HAP-1 (cell line): Measurements from ENCODE around the gene CBFA2T3.
"Not testable (repeated sequence)": the region's sequence is repeated elsewhere in the genome, so short reads cannot be mapped to it uniquely, and the experiment has no call there.

ENCODE experiments used
- DNase-seq, 2 experiments: peaks; one replicate each; pipeline ENCODE4 v3.0.0-alpha.2; 2016 to 2020; ENCODE audit warnings: low spot score in 2 of 2
- H3K27me3 ChIP-seq: fragments of 250-450 bp; sonication (Bioruptor Pico); 2 replicates; pipeline ENCODE4 v1.5.1; 2020; ENCODE audit warnings: low read depth, mild to moderate bottlenecking, moderate library complexity
- H3K36me3 ChIP-seq: fragments of 250-450 bp; sonication (Bioruptor Pico); replicated peaks from 2 replicates; pipeline ENCODE4 v1.5.1; 2020; ENCODE audit warnings: mild to moderate bottlenecking
- H3K4me1 ChIP-seq: fragments of 250-450 bp; sonication (Bioruptor Pico); 2 replicates; pipeline ENCODE4 v1.5.1; 2020; ENCODE audit warnings: mild to moderate bottlenecking
- H3K4me3 ChIP-seq: fragments of 250-450 bp; sonication (Bioruptor Pico); 2 replicates; pipeline ENCODE4 v1.5.1; 2020; ENCODE audit warnings: mild to moderate bottlenecking, moderate library complexity
- H3K9me3 ChIP-seq: fragments of 250-450 bp; sonication (Bioruptor Pico); 2 replicates; pipeline ENCODE4 v1.5.1; 2020; ENCODE audit warnings: mild to moderate bottlenecking, moderate library complexity
- in situ Hi-C: fragments of 300-500 bp; cut with MboI; formaldehyde crosslinking; loops from 3 replicates; pipeline ENCODE4 v1.14.3; 2020; ENCODE audit warnings: low sequenced_read_pairs, inconsistent platforms, mixed read lengths

Gene CBFA2T3

DNA sequence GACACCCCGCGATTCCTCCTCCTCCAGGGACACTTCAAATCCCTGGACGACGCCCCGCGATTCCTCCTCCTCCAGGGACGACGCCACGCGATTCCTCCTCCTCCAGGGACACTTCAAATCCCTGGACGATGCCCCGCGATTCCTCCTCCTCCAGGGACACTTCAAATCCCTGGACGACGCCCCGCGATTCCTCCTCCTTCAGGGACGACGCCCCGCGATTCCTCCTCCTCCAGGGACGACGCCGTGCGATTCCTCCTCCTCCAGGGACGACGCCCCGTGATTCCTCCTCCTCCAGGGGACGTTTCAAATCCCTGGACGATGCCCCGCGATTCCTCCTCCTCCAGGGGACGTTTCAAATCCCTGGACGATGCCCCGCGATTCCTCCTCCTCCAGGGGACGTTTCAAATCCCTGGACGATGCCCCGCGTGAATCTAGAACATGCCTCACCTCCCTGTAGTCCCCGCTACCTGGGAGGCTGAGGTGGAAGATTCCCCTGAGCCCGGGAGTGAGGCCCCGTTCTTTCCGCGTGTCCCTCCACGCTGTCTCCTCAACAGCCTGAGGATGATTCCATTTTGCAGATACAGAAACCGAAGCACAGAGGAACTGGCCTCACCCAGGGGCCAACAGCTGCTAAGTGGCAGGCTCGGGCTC lies 87.2 kb downstream of the CBFA2T3 start:
- H3K27me3 ChIP-seq, H3K9me3 ChIP-seq, H3K4me1 ChIP-seq, in situ Hi-C loops, DNase-seq, H3K4me3 ChIP-seq, H3K36me3 ChIP-seq: not testable (repeated sequence)

DNA sequence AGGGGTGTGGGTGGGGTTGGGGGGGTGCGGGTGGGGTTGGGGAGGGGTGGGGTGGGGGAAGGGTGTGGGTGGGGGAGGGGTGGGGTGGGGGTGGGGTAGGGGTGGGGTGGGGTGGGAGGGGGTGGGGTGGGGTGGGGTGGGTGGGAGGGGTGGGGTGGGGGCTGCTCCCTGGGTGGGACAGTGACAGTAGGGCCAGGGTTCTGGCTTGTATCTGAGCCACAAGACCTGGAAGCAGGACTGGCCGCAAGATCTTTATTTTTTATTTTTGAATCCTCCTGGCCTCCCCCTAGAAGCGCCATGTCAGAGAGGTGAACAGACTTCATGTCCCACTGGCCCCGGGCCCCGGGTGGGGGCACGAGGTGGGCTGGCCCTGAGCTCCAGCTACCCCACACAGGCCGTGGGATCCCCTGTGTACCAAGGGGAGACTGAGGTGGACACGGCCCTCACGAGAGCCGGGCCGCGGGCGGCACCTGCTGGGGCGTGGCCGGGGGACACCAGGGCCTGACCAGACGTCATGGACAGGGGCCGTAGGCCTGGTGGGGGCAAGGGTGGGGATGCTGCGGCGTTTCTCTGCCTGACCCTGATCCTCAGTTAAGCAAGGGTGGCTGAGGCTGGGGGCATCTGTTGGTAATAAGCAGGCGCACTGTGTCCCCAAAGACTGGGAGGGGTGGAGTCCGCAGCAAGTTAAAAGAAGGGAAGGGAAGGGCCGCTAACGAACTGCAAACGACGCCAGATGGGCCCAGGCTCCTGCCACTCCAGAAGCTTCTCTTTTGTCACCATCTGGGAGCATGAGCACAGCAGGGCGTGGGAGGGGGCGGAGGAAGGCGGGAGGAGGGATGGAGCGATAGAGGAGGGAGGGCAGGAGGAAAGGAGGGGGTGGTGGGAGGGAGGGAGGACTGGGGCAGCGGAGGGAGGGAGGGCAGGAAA lies 88.3 kb downstream of the CBFA2T3 start:
- Histone ChIP-seq H3K4me3 (no peak overlapping the region), H3K4me1 (no peaks in the 10 kb centered on the region), H3K9me3 (no peaks in the 10 kb centered on the region), H3K27me3 (no peaks in the 10 kb centered on the region), H3K36me3 (no peaks in the 10 kb centered on the region)
- in situ Hi-C loops: no loop called here
- DNase-seq: no peak

DNA sequence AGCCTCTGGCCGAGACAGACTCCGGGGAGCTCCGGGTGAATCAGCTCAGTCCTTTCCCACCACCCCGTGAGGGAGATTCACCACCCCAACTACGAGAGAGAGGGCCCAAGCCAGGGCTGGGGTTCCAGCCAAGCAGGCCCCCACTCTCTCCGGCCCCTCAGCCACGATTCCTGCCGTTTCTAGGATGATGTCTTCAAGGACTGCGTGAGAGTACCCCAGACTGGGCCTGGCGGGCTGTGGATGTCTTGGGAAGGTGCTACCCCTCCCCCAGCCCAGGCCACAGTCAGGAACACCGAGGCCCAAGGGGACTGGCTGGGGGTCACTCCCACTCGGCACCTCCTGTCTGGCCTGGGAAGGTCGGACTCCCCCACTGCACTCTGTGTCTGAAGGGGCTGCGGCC lies 89.0 kb downstream of the CBFA2T3 start:
- in situ Hi-C loops: no loop called here

DNA sequence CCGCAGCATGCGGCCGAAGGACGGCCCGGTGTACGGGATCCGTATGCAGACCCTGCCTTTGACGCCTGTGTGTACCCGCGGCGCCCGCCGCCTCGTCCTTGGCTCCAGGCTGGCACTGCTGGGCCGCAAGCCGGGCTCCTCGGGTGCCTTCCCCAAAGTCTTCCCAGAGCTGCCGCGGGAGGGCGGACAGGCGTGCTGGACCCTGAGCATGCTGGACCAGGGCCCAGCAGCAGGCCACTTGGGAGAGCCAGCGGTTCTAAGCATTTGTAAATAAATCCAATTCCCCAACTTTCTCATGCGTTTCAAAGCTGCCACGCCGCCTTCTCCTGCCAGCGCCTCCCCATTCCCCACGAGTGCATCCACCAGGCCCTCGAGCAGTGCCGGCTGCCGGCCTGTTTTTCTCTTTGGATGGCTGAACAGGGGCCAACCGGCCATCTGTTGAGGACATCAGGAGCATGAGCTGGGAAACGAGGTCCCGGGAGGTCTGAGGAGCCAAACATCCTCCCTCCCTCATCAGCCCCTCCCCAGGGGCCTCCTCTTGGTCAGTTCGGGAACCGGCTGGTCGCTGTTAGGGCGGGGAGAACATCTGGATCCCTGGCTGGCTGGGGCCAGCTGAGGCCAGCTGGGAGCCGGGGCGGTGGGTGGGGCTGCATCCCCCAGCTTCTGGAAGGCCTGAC lies 90.0 kb downstream of the CBFA2T3 start:
- in situ Hi-C loops: no loop called here
- H3K27me3 ChIP-seq: no peaks in the 10 kb centered on the region
- H3K36me3 ChIP-seq: no peaks in the 10 kb centered on the region
- H3K4me3 ChIP-seq: no peak overlapping the region
- no peak for DNase-seq
- no peaks in the 10 kb centered on the region for H3K9me3 ChIP-seq
- no peaks in the 10 kb centered on the region for H3K4me1 ChIP-seq

More for the DNA sequence above, 89.0 kb downstream of the CBFA2T3 start:
- Histone ChIP-seq H3K27me3 (no peaks in the 10 kb centered on the region), H3K4me3 (no peak overlapping the region), H3K36me3 (no peaks in the 10 kb centered on the region), H3K4me1 (no peaks in the 10 kb centered on the region), H3K9me3 (no peaks in the 10 kb centered on the region)
- no peak for DNase-seq

- no peaks in the 10 kb centered on the region for H3K9me3 ChIP-seq
- DNase-seq: no peak
- no peak overlapping the region for H3K4me3 ChIP-seq
- H3K27me3 ChIP-seq: no peaks in the 10 kb centered on the region
- no peaks in the 10 kb centered on the region for H3K4me1 ChIP-seq
- H3K36me3 ChIP-seq: no peaks in the 10 kb centered on the region
- in situ Hi-C loops: no loop called here
Measured at GRCh38 chr16:88886420-88886844, 90.6 kb downstream of the CBFA2T3 start.

DNA sequence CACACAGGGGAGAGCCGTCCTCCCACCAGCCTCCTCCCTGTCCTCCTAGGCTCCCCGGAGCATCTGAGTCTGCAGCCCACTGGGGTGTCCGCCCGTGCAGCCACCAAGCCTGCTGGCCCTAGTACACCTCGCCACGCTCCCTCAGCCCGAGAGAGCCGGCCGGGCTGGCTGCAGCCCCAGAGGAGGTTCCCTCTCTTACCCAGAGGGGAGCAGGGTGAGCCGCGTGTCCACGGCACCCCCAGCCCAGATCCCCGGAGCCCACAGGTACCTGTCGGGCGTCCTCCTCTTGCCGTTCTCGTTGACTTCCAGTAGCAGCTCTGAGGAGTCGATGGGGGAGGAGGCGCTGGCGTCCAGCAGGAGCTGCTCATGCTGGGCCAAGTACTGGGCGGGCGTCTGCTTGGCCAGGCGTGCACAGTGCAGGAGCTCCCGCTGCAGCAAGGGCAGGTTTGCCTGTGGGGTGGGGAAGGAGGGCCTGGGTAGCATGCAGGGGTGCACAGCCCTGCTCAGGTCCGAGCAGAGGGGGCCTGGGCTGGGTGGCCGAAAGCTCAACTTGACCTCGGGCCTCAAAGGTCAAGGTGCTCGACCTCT lies 91.2 kb downstream of the CBFA2T3 start:
- Histone ChIP-seq H3K9me3 (no peaks in the 10 kb centered on the region), H3K4me1 (no peaks in the 10 kb centered on the region), H3K27me3 (no peaks in the 10 kb centered on the region), H3K36me3 (no peaks in the 10 kb centered on the region), H3K4me3 (no peak overlapping the region)
- in situ Hi-C loops: no loop called here
- DNase-seq: no peak

DNA sequence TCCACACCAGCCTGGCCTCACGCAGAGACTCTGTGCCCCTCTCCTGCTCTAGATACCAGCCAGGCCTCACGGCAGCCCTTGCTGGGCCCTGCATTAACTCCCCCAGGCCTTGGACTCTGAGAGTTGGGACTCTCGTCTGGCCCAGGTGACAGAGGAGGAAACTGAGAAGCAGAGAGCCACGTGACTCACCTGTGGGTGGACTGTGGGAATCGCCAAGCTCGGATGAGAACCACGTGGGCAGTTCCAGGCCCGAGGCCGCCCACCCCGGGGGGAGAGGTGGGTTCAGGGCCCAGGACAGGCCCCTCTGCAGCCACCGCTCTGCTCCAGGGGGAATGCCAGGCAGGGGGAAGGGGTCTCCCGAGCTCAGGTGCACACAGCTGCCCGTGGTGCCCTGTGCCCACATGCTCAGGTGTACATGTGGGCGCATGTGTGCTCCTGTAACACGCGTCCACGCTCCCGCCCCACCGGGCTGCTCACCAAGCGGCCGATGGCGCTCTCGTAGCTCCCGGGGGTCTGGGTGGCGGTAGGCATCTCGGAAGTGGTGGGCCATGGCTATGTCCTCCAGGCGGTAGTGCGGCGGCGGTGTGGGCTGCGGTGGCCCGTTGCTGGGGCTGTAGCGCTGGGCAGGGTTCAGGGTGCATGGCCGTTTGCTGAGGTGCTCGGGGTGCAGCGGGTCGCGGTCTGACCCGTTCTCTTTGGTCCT lies 92.3 kb downstream of the CBFA2T3 start:
- no peaks in the 10 kb centered on the region for H3K4me1 ChIP-seq
- H3K27me3 ChIP-seq: no peaks in the 10 kb centered on the region
- no peak overlapping the region for H3K4me3 ChIP-seq
- no peaks in the 10 kb centered on the region for H3K9me3 ChIP-seq
- no peak for DNase-seq
- in situ Hi-C loops: no loop called here
- no peaks in the 10 kb centered on the region for H3K36me3 ChIP-seq

- H3K4me1 ChIP-seq: no peaks in the 10 kb centered on the region
- no peak overlapping the region for H3K4me3 ChIP-seq
- no peaks in the 10 kb centered on the region for H3K9me3 ChIP-seq
- DNase-seq: no peak
- in situ Hi-C loops: no loop called here
- H3K27me3 ChIP-seq: no peaks in the 10 kb centered on the region
- no peaks in the 10 kb centered on the region for H3K36me3 ChIP-seq
Measured at GRCh38 chr16:88883946-88884345, 93.1 kb downstream of the CBFA2T3 start.

- Histone ChIP-seq H3K36me3 (no peaks in the 10 kb centered on the region), H3K4me1 (no peaks in the 10 kb centered on the region), H3K27me3 (no peaks in the 10 kb centered on the region), H3K9me3 (no peaks in the 10 kb centered on the region), H3K4me3 (no peak overlapping the region)
- in situ Hi-C loops: no loop called here
- DNase-seq: no peak
Measured at GRCh38 chr16:88883117-88883895, 93.7 kb downstream of the CBFA2T3 start.

DNA sequence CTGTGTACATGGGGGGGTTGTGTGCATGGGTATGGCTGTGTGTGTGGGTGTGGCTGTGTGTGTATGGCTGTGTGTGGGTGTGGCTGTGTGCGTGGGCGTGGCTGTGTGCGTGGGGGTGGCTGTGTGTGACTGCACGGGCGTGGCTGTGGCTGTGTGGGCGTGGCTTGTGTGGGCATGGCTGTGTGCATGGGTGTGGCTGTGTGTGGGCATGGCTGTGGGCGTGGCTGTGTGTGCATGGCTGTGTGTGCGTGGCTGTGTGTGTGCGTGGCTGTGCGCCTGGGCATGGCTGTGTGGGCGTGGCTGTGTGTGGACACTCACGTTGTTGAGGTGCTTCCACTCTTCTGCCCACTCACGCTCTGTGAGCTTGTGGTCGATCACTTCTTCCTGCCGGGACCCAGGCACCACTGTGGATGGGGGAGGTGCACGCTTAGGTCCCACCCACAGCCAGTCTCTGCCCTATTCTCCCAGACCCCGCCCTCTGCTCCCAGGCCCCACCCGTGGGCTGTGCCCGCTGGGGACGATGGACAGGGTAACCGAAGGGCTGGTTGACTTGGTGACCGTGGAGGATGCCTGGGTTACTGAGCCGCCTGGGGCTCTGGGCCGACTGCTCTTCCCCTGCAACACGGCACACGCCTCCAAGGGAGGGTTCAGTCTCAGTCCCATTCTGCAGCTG lies 94.5 kb downstream of the CBFA2T3 start:
- peak in 1 of 2 experiments; percentile 29 for DNase-seq
- no peaks in the 10 kb centered on the region for H3K36me3 ChIP-seq
- in situ Hi-C loops: no loop called here
- no peaks in the 10 kb centered on the region for H3K27me3 ChIP-seq
- no peak overlapping the region for H3K4me3 ChIP-seq
- no peaks in the 10 kb centered on the region for H3K9me3 ChIP-seq
- H3K4me1 ChIP-seq: no peaks in the 10 kb centered on the region

DNA sequence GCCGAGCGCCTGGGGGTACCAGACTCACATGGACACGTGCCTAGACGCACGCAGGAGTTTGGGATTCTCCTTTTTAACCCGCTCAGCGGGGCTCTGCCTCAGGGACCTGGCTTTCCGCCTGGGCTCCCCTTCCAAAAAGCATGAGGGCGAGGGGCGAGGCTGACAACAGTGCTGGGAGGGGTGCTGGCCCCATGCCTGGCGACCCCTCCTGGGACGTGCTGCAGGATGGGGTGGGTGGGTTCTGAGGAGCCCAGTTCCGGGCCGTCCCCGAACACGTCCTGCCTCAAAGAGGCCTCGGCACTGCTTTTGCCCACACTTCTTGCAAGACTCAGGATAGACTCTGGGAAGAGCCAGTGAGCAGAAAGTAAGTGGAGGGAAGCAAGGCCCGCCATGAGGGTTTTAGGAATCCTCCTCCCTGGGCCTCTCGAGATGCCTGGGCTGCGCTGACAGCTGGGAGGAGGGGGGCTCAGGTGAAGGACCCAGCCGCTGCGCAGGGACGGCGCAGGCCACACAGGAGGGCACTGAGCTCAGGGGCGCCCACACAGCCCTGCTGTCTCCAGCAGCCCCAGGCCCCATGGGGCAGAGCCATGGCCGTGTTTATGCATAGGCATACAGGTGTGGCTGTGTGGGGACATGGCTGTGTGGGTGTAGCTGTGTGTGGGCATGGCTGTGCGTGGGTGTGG lies 95.2 kb downstream of the CBFA2T3 start:
- Histone ChIP-seq H3K4me3 (no peak overlapping the region), H3K9me3 (no peaks in the 10 kb centered on the region), H3K36me3 (no peaks in the 10 kb centered on the region), H3K27me3 (no peaks in the 10 kb centered on the region; the same call in 1 of the 2 replicates), H3K4me1 (no peaks in the 10 kb centered on the region)
- in situ Hi-C loops: no loop called here
- DNase-seq: no peak
